ENCODE data around the gene MYT1.

DNA sequence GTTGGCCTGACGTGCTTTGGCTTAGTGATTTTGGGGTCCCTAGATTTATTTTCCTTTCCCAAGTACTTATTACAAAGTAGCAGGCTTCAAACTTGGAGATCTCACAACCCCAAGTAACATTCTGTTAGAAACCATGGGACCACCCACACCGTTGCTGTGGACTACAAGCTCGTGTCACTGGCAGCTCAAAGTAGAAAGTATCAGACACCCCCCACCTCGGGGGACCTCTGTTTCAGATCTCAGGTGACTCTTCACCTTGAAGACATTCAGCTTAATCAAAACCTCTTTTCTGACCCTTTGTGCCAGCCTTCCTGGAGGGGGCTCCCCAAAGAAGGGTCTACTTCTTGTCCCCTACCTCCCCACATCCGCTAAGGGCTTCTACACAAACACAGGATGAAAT, 15.7 kb upstream of the MYT1 start:
- TF ChIP-seq MTA1 (CRISPR knock-in tag; IDR thresholded peaks at IDR 0.05; ENCODE audit: borderline replicate concordance) = no peak
- no peak for TF ChIP-seq HCFC1 (IDR thresholded peaks at IDR 0.05; ENCODE audit: low read depth, low read length)
- no peak for TF ChIP-seq HNRNPUL1 (IDR thresholded peaks at IDR 0.05; ENCODE audit: low read depth, low read length)
- TF ChIP-seq ZNF569 (CRISPR knock-in tag; IDR thresholded peaks at IDR 0.05; ENCODE audit: borderline replicate concordance) = no peak

All from HepG2 (cell line).